IPS-NIHi11 (cell line): ENCODE results near the gene SDK1.
A peak's percentile ranks its signal among the peaks of the same experiment; 100 is the strongest.
"Not testable (repeated sequence)": the region's sequence is repeated elsewhere in the genome, so short reads cannot be mapped to it uniquely, and the experiment has no call there.

Experiments
- DNase-seq: peaks from one replicate; pipeline ENCODE4 v3.0.0; 2012; ENCODE audit warnings: mixed read lengths, low spot score

SDK1 gene

GRCh38 chr7:3673524-3673923 is 372.5 kb downstream of the SDK1 start:
- peak; percentile 58 for DNase-seq

DNA sequence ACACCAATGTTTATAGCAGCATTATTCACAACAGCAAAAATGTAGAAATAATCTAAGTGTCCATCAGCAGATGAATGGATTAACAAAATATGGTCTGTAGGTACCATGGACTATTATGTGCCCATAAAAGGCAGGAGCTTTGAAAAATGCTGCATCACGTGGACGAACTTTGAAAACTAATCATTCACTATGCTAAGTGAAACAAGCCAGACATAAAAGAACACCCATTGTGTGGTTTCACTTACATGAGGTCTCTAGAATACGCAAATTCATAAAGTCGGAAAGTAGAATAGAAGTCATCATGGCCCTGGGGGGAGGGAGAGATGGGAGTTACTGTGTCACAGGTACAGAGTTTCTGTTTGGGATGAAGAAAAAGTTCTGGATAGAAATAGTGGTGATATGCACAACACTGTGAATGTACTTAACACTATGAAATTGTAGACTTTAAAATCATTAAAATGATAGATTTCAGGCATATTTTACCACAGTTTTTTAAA is 377.3 kb downstream of the SDK1 start:
- no peak for DNase-seq

GRCh38 chr7:3682028-3682710 is 381.1 kb downstream of the SDK1 start:
- no peak for DNase-seq

DNA sequence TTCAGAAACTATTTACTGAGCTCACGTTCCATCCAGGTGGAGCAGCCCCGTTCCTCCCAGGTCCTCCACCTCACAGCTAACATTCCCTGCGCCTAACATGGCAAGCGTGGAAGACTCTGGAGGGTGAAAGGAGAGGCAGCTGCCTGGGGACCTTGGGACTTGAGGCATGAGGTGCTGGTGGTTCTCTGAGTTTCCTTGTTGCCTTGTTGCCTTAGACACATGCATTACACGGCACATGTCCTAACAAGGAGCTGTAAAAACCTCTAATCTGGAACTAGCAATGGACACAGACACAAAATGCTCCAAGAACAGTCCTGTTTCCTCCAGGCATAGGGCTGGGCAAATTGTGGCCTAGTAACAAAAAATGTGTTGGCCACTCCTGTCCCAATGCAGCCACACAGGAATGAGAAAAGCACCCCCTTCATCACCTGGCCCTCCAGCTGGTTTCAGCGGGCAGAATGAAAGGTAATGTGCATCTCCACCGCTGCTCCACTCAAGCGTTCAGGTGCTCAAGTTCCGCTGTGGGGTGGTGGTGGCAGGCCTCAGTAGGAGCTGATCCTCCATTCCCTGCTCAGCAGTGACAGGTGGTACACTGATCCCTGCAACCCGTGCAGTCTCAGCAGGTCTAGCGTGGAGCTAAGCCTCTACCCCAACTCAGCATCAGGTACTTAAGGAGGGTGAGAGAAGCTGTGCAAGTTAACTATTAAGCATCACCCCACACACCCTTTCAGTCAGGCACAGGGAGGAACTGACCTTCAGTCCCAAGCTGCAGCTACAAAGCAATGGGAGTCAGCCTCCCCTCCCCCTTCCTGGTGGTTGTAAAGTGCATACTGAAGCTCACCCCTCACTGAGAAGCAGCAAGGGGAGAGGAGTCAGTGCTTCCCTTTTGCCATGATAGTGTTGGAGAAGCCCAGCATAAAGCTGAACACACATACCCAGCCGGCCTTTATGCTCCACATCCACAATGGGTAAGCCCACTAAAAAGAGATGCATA is 382.8 kb downstream of the SDK1 start:
- DNase-seq = peak; percentile 66

DNA sequence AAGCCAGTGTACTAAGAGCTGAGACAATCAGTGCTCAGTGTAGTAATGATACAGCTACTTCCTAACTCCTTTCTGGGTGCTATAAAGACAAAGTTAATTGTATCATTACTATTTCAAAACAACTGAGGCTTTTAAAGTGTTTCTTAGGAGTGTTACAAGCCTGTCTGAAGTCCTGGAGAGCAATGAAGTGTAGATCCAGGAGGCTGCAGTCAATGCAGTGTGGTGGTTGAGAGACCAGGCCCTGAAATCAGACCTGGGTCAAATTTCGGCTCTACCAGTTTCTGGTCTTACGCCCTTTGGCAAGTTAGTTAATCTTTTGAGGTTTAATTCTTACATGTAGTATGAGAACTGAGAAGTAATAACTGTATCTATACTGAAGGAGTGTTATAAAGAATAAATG is 387.0 kb downstream of the SDK1 start:
- DNase-seq = peak; percentile 35

DNA sequence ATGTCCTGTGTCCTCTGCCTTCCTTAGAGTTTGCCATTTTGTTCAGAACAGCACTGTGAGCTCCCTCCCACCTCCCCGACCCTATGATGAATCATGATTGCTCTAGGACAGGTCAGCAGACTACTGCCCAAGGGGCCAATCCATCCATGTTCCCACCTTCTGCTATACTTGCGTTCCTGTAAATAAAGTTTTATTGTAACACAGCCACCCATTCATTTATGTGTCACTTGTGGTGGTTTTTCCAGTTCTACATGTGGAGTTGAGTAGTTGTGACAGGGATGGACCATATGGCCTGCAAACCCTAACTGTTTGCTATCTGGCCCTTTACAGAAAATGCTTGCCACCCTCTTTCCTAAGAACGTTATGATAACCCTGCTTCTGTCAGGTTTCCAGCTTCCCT is 387.8 kb downstream of the SDK1 start:
- no peak for DNase-seq

DNA sequence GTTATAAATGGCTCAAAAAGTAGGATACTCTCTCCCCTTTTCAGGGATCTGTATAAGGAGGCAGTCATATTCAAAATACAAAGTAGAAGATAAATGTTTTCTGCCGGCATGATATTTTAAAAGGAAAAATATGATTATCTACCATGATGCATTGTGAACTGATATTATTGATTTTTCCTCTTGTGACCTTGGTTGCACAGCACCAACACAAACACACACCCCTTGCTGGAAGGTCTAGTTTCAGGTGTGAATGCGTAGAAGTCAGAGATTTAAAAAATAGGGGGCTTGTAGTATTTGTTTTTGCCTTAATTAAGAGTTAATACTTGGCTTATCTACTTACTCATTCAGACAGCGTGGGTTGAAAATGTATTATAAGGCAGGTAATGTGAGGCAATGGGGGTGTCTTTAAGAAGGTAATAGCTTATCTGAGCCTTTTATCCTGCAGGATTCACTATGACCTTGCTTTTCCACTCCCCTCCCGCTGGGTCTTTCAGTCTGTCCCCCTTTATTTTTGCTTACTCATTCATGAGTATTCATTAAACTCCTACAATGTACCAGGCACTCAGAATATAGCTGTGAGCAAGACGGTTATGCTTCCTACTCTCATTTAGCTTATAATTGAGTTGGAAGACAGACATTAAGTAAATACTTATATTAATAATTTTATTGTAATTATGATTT is 390.6 kb downstream of the SDK1 start:
- DNase-seq = no peak

DNA sequence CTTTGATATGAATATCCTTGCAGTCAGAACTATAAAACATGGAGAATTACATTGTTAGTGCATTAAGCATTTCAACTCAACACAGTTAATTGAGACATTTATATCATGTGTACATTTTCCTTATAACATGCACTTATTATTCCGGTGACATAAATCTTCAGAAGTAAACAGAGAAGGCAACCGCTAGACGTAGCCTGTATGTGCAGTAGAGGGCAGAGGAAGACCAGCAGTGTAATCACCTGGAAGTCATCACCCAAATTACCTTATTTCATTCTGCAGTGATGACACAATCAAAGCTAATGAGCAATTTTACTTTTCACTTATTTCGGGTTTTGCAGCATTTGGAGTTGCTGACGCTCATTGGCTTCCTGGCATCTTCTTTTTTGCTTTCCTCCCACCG is 394.6 kb downstream of the SDK1 start:
- no peak for DNase-seq

GRCh38 chr7:3696113-3696512 is 395.1 kb downstream of the SDK1 start:
- no peak for DNase-seq

GRCh38 chr7:3697472-3697871 is 396.4 kb downstream of the SDK1 start:
- DNase-seq = no peak

DNA sequence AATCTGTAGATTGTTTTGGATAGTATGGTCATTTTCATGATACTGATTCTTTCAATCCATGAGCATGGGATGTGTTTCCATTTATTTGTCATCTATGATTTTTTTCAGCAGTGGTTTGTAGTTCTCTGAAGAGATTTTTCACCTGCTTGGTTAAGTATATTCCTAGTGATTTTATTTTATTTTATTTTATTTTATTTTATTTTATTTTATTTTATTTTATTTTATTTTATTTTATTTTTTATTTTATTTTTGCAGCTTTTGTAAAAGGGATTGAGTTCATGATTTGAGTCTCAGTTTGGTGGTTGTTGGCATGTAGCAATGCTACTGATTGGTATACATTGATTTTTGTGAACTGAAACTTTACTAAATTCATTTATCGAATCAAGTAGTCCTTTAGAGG is 404.2 kb downstream of the SDK1 start:
- no peak for DNase-seq

- not testable (repeated sequence) for DNase-seq
These were observed 405.0 kb downstream of the SDK1 start for GRCh38 chr7:3706091-3706490.

GRCh38 chr7:3710122-3710521 is 409.1 kb downstream of the SDK1 start:
- no peak for DNase-seq

DNA sequence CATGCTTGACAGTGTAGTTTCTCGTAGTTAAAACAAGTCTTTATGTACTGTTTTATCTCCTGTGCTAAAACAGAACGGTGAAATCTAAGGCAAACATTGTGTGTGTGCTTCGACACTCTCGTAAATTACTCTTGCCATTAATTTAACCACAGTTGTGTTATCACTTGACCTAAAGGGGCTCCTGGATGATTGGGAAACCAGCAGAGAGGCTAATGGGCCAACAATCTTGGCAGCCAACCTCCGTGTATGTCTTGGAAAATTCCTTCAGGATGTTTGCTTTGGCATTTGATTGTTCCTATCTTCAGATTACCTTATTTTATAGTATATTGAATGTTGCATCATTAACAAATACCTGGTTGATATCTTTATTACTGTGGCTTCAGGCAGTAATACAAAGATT is 409.5 kb downstream of the SDK1 start:
- DNase-seq = no peak

- DNase-seq = no peak
These were observed 411.8 kb downstream of the SDK1 start for GRCh38 chr7:3712841-3713240.

GRCh38 chr7:3721422-3721821 is 420.4 kb downstream of the SDK1 start:
- DNase-seq = no peak

GRCh38 chr7:3722396-3722922 is 421.4 kb downstream of the SDK1 start:
- peak; percentile 78 for DNase-seq

DNA sequence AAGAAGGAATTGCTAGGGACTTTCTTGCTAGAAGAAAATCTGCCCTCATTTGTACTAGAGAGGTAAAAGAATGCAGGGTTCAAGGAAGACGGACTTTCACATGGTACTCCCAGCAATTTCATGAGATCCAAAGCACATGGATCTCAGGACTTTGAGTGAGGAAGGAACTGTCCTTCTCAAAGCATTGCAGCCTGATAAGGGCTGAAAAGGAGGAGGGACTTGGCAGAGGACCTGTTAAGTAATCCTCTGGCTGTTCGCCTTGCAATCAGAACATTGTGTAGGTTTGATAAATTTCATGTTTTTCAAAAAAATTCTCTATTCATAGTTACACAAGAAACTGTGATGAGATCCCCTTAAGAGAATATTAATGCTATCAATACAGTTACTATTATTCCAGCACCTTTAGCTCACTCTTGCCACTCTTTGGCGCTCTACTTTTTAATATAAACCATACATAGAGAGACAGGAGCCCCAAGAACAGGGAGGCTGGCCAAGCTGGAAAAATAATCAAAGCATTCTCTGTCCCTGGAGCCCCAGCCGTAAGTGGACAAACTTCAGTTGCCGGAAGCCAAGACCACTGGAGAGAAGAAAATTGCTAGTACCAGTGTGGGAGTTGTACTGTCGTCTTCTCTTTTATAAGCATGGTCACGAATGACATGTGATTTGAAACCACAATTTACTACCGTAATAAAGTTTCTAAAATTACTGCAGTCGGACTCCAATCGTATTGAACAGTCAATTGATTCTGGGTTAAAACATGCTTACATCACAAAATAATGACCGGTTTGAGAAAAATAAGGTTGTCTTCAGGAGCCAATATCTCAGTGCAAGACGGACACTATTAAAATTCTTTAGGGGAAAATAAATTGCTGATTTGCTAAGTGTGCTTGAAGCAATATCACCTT is 424.4 kb downstream of the SDK1 start:
- DNase-seq = no peak

- no peak for DNase-seq
These were observed 429.2 kb downstream of the SDK1 start for GRCh38 chr7:3730276-3730675.

GRCh38 chr7:3732395-3733005 is 431.4 kb downstream of the SDK1 start:
- DNase-seq = no peak
